Germinal center (tissue), 1 donor: ENCODE measurements around the gene SLC48A1.
A peak's percentile ranks its signal among the peaks of the same experiment; 100 is the strongest.

Experiments
- DNase-seq: peaks from one replicate; pipeline ENCODE4 v3.0.0; 2012; ENCODE audit warnings: mixed read lengths, low spot score

Gene SLC48A1

DNA sequence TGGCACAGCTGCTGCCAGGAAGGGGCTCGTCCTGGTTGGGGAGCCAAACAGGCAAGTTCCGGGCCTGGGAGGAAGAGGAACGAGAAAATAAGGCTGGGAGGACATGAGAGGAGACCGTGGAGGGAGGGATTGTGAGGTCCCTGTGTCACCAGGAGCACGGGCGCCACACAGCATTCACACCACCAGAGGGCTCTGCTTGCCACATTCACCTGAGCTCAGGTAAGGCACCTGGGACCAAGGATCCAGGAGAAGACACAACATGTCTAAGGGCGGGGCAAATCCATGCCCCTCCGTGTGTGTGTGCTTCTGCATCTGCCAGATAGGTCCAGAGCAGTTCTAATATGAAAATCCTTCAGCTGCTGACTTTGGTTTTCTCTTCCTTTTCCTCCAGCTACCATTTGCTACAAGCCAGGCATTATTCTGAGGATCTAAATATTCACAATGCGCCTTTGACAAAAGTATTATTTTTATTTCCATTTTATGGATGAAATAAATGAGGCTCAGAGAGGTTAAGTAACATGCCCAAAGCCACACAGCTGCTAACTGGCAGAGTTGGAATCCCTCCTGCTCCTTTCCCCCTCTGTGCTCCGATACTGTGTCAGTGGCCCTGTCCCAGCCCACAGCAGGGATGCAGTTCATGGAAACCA, 28.9 kb upstream of the SLC48A1 start:
- peak; percentile 62 for DNase-seq

DNA sequence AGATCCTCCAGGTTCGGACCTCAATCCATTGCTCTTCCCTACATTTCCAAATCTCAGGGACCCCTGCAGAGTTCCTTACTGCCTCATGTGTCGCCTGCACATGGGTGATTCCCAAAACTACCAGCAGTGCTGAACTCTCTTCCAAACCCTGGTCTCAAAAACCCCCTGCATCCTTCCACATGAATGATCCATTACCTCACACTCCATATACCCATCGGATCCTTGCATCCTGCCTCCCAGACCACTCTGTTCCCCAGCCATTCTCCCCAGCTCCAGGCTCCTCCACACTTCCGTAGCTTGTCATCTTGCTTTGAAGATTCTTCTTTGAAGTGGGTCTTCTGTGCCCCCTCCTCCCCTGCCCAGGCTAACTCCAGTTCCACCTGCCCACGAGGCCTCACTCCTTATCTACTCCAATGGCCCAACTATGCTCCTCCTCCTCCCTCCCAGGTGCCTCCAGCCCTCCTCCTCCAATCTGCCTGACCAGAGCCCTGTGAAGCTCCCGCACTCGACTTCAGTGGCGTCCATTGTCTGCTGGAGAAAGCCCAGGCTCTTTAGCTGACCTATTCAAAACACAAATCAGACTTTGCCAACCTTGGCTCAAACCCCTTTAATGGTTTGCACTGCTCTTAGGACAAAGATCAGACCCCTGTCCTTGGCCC, 28.1 kb upstream of the SLC48A1 start:
- DNase-seq, result no peak

GRCh38 chr12:47745485-47746041, 27.5 kb upstream of the SLC48A1 start:
- no peak for DNase-seq

DNA sequence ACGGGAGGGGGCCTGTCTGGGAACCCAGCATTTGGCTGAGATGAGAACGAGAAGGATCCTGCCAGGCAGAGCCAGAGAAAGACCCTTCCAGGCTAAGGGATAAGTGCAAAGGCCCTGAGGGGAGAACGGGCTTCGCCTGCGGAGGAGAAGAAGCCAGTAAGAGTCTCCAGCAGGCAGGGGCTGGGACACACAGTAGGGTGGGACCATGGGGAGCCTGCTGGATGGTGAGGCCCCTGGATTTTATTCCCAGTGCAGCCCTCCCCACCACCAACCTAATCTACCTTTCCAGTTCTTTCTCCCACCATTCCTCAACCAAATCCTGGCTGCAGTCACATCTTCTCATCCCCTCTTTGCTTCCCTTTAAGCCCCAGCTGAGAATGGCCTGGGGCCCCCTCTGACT, 27.0 kb upstream of the SLC48A1 start:
- DNase-seq, result no peak

GRCh38 chr12:47746523-47746922, 26.5 kb upstream of the SLC48A1 start:
- no peak for DNase-seq

DNA sequence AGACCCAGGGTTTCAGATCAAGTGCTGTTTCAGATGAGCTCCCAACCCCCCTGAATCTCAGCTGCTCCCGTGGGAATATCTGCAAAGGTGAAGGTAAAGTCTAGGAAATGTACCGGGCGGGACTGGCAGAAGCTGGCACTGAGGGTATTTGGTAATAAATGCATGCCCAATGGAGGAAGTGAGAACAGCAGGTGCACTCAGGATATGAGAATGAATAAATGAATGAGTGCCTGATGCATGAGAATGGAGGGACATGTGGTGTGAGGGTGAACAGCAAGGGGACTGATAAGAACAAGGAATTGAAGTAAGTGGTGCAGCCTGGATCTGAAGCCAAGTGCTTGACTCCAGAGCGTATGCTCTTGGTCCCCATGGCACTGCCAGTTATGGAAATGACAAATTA, 25.9 kb upstream of the SLC48A1 start:
- peak; percentile 78 for DNase-seq

DNA sequence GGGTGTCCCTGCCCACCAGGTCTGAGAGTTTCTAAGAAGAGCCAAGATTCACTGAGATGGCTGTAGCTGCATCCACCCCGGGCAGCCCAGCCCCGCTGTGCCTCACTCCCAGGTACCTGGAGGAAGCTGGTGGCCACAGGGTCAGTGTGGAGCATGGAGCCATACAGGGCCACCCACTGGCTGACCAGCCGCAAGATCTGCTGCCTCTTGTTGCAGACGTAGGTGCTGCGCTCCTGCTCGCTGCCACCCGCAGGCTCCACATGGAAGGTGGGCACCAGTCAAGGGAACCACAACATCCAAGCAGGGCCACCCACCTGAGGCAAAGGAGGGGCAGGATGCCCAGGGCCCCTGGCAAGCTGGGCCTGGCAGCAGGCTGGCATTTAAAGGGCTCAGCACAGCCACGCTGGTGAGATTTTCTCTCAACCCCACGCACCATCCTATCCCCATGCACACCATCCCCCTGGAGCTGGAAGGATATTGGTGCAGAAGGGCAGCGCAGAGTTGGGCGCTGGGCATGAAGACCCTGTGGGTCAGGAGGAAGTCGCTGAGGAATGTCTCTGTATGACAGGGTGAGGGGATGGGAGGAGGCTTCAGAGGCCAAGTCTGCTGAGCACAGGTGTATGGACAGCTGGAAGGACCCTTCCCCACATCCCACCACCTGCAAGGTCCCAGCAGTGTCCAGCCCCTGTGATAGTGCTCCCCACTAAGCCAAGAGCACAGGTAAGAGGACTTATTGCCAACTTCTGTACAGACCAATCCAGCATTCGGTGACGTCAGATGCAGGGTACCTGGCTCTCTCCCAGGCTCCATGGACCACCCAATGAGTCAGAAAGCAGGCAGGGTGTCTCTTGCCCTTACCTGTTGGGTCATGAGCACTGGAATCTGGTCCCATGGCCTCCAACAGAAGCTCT, 25.2 kb upstream of the SLC48A1 start:
- DNase-seq, result no peak

DNA sequence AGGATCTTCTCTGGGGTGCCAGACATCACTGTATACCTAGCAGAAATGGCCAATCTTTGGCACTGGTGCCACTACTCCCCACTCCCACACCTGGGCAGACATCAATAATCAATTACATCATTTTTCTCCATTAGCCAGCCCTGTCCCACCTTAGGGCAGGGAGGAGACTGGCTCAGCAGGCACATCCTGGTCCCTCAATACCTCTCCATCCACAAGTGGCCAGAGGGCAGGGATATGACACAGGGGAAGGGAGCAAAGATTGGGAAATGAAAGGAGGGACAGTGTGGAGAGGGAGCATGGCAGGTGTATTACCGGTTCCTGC, 24.6 kb upstream of the SLC48A1 start:
- DNase-seq, result no peak

DNA sequence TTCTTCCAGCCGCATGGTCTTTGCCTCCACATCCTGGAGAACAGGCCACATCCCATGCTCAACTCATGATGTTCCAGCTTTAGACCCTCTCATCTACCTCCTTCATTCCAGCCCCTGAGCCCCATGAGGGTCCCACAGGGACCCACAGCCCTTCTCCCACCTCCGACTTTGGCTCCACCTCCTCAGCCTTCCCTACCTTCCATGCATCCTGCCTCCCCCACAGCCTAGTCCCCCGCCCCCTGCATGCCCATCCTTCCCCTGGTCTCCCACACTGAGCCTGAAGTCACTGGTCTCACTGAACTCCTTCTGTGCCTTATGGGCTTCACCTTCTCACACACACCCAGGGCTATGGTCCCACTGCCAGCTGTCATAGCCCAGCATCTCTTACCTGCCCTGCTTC, 24.1 kb upstream of the SLC48A1 start:
- no peak for DNase-seq

DNA sequence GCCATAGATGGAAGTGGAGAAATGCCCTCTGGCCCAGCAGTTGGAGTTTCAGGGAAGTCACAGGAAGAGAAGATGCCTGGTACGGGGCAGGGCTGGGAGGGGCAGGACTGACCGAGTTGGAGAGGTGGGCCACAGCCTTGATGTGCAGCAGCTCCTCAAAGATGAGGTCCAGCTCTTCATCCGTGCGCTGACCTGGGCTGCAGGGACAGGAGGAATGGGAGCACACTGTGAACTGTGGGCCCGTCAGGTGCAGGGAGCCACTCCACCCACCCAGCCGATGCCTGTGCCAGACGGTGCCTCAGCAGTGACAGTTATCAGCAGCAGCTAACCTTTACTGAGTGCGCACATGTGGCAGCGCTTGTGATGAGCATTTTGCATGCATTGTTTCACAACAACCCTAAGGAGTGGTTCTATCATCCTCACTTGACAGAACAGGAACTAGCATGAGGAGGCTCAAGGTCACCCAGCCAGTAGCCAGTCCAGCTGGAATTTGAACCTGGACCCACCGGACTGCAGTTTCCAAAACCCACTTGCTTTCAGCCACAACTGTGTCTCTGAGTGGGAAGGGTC, 22.7 kb upstream of the SLC48A1 start:
- DNase-seq, result no peak

DNA sequence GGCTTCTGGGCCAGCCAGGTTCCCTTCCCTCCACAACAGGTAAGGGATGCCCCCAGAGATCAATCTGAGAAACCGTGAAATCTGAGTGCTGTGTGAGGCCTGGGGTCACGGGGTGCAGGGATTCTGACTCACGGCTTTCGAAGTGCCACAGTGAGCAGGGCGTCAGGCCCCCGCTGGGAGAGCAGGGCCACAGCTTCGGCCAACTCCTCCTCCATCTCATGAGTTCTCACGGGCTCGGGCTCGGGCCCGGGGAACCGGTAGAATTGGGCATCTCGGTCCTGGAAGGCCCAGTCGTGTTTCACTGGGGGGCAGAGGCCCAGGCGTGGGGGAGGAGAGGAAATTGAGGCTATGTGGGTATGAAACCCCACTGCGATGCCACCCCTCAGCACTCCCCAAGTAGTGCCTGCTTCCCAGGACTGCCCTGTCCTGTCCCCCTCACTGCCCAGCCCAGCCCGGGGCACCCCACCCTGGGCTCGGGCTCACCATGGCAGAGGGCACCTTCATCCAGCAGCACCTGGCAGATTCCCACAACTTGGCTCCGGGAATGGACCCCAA, 22.0 kb upstream of the SLC48A1 start:
- DNase-seq, result no peak

GRCh38 chr12:47751561-47751960, 21.5 kb upstream of the SLC48A1 start:
- DNase-seq, result no peak

GRCh38 chr12:47752121-47752520, 20.9 kb upstream of the SLC48A1 start:
- DNase-seq, result no peak

DNA sequence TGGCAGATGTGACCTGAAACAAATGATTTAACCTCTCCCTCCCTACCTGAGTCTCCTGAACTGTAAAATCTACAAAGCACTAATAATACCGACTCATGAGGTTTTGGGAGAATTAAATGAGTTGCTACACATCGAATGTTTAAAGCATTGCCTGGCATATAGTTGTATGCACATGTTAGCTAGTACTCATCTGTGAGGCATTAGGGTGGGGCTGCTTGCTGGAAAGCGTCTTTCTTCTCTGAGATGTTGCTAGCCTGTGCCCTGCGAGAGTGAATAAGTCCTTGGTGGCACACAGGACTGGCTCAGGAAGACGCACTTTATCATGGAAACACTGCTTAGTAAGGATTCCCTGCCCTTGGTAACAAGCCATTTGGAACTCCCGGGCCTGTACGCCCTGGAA, 20.5 kb upstream of the SLC48A1 start:
- DNase-seq, result no peak

- no peak for DNase-seq
Observed at GRCh38 chr12:47753021-47754001, 19.7 kb upstream of the SLC48A1 start.

DNA sequence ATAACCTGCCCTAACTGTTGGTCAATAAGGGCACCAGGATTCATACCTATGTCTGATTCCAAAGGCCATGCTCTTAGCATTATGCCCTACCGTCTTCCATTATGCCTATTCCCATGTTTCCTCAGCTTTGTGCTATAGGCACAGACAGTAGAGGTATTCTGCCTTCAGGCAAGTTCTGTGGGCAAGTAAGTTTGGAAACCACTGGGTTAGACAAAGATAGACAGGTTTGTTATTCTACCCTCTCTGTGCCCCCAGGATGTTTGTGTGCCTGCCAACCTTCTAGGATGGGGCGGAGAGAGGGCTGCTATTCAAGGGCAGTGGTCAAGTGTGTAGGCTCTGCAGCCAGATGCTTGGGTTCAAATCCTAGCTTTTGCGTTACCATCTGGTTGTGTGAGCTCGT, 18.9 kb upstream of the SLC48A1 start:
- no peak for DNase-seq

DNA sequence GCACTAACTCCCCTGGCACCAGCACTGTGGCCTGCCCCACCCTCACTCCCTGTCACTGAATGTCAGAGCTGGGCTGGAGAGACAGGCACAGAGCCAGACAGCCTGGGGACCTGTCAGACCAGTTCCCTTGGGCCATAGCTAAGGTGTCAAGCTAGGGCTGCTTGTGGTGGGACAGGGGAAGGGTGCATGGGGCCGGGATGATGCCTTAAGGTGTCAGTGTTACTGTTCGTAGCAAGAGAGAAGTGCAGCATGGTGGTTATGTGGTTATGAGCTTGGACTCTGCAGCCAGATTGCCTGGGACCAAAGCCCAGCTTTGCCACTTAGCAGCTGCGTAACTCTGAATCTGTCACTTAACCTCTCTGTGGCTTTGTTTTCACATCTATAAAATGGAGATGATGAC, 18.2 kb upstream of the SLC48A1 start:
- DNase-seq, result no peak

GRCh38 chr12:47755655-47756562, 17.1 kb upstream of the SLC48A1 start:
- no peak for DNase-seq

- no peak for DNase-seq
Observed at GRCh38 chr12:47757364-47757839, 15.6 kb upstream of the SLC48A1 start.
